GM21717 (cell line): Measurements from ENCODE around the gene DDX17.

Experiments used
- ATAC-seq: cut with Tn5 transposase; IDR thresholded peaks from one replicate; pipeline ENCODE4 v1.9.1; 2021; ENCODE audit warnings: mild to moderate bottlenecking, moderate library complexity; ENCODE audit not compliant: unreplicated experiment

DDX17 gene

DNA sequence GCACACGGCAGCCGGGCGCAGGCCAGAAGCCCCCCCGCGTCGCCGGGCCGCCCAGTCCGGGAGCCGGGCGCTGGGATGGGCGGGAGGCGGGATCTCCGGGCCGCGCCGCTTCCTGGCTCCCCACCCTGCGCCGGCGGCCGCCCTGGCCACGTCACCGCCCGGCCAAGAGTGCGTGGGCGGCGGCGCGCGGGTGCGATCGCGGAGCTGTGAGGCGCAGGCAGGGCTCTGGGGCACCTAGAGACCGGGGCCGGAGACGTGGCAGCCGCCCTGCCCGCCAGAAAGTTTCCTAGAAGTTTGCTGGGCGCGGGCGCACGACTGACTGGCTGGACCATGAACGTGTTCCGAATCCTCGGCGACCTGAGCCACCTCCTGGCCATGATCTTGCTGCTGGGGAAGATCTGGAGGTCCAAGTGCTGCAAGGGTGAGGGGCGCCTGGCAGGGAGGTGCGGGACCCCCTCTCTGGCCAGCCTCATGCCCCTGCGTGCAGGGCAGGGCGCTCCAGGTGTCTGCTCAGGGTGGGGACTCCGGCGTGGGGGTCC, 38.1 kb downstream of the DDX17 start, which contains the start of gene KDELR3:
Gene KDELR3 (plus strand): TSS at position 193 of the 539 bp plus-strand sequence. CDS start 138 bp downstream, at position 331.
- no peak for ATAC-seq

DNA sequence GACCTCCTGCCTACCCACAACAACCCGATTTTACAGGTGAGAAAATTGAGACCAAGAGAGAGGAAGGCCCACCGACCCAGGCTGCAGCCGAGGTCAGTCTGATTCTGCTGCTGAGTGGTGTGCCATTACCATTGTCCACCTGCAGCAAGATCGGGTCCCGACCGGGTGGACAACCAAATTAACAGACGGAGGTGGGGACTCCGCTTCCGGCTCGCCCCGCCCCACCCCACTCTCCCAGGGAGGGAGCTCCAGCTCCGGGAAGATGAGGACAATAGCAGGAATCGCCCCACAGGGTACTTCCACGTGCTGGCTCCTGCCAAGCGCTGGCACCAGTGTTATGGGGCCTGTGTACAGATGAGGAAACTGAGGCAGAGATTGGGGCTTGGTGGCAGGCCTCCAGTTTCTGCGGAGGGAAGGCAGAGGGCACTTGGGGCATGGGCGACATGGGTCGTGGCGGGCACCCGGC, 38.6 kb downstream of the DDX17 start:
- no peak for ATAC-seq

DNA sequence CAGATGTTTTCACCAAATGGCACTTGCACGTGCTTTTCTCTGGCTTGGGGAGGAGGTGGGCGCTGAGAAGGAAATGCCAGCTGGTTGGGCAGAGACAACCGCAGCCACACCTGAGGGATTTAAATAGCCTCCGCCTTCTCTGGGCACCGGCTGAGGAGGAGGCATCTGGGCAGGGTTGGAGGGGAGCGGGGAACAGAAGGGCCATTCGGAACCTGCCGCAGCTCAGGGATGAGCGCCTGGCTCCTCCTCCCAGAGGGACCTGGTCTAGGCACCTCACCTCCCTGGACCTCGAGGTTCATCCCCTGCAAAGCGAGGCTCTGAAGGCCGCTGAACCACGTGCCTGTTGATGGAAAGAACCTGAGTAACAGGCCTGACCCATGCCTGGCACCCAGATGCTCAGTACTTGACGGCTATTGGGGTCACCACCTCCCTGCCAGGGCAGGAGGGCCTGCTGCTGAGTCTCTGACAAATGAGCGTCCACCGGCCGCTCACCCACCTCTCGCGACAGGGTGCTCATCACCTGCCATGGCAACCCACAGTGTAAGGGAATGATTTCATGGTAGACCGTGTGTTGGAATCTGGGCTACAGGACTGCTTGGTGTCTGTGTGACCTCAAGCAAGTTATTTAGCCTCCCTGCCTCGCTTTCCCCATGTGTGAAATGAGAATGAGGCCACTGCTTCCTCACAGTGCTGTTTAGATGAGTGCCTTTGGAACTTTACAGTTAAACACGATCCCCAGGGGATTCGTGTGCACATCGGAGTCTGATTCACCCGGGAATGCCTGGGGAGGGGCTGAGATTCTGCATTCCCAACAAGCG, 40.2 kb downstream of the DDX17 start:
- no peak for ATAC-seq

DNA sequence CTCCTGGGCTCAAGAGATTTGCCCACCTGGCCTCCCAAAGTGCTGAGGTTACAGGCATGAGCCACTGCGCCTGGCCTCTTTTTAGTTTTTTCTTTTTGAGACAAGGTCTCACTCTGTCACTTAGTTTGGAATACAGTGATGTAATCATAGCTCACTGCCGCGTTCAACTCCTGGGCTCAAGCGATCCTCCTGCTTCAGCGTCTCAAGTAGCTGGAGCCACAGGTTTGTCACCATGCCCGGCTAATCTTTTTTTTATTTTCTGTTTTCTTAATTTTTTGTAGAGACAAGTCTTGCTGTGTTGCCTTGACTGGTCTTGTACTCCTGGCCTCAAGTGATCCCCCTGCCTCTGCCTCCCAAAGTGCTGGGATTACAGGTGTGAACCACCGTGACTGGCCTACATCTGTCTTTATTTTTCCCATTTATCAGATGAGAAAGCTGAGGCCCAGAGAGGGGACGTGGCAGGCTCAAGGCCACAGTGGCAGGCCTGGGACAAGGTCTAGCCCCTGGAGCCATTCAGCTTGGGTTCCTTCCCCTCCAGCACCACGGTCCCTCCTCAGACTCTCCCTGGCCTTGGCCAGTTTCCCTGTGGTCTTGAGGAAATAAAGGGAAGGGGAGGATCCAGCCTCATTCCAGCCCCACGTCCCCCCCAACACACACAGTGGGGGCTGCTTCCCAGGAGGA, 41.0 kb downstream of the DDX17 start:
- ATAC-seq: no peak

DNA sequence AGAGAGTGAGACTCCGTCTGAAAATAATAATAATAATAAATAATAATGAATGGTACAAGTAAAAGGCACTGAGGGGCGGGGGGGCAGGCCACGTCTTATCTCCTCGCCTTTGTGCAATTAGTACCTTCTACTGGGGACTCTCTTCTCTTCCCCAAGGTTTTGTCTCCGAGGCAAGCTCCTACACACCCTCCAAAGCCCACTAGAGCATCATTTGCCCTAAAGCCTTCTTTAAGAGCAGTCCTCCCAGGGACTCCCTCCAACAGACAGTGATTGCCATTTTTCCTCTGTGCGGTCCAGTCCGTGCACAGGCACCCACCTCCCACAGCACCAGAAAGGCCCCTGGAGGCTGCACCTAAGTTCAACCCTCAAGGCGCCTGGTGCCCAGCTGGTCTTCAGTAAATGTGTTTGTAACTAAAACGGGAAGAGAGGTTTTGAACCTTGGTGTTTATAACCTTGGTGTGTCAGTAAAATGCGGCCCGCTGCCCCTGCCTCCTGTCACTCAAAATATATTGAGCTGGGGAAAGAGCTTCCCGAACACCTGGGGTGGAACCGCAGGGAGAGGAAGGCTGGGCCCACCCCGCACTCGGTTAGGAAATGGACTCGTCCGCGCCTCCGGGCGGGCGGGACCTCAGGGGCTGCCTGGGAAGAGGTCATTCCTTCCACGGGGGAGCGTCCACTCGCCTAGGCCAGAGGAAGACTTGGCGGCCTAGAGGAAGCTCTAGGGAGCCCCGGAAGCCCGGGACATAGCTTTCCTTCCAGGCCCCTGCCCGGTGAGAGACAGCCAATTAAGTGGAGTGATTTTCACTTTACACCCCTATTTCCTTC, 42.9 kb downstream of the DDX17 start:
- no peak for ATAC-seq

DNA sequence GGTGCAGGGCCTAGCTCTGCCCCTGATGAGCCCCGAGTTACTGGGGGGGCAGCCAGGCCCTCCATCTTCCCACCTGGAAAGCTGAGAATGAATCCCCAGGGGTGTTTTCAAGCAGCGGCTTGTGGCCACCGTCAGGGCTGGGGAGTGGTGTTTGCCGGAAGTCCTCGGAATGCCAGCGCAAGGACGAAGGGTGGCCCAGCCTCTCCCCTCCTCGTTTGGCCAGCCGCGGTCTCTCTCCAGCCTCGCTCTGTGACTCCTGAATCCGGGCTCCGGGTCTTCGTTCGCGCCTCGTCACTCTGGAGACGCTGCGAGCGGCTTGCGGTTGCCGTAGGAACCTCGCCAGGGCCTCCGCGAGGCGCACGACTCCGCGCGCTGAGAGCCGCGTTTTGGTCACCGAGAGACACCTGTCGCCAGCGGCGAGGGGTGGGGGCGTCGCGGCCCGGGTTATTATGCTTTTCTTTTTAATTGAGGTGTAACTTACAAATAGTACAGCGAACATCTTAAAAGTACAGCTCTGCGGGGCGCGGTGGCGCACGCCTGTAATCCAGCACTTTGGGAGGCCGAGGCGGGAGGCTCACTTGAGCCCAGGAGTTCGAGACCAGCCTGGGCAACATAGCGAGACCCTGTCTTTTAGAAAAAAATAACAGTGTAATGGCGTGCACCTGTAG, 44.6 kb downstream of the DDX17 start:
- ATAC-seq: no peak

DNA sequence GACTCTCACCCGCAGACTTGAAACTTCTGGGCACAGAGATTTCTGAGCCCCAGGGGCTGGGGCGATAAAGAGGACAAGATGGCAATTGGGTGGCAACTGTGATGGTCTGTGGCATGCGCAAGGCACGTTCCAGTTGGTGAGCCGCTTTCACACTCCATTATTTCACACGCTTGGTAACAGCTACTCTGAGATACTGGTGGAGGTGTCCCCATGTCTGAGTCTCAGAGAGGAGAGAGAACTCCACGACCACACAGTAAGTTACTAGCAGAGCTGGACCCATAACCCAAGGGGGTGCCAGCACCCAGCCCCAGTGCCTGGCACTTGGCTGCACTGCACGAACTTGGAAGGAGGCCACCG, 45.1 kb downstream of the DDX17 start:
- no peak for ATAC-seq

DNA sequence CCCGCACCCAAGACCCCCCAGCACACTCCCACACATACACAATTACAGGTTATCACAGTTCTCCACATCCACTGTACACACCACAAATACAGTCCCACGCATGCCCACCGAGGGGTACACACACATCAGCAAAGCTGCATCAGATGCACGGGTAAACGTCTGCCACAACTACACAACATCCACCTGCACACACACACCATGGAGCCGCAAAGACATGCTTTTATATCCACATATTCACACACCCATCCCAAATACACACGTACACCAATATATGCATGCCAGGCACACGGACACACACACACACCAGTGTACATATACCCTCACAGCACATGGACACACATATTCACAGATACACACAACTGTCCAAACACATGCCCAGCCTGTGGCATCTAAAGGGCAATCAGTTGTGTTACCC, 45.7 kb downstream of the DDX17 start:
- ATAC-seq: no peak

DNA sequence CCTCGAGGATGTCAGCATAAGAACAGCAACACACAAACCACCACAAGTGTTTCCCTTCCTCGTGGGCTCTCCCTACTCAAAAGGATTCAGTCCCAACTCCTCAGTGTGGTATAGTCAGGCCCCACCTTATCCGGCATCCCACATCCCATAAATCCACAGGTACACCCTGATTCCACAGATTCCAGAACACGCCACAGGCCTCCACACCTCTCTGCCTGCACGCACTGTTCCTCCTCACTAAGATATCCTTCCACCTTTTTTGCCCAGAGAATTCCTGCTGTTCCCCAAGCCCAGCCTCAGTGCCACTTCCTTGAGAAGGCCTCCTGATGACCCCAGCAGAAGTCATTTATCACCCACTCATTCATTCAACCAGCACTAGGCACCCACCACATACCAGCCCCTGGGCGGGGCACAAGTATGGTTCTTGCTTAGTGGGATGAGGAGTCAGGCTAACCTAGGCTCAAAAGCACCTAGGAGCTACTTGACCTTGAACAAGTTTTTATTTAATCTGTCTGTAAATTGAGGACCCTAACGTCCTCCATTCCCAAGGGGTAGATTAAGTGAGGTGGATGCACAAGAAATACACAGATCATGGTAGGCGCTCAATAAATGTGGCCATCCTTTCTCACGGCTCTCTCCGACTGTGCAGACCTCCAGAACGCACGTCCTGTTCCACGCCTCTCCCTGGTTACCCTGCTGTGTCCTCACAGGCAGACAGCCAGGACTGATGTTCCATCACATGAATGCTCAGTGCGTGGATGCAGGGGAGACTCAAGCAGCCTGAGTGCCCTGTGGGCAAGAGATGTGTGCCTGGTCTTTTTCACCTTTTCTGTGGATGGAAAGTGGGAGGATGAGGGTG, 49.0 kb downstream of the DDX17 start:
- ATAC-seq: no peak

DNA sequence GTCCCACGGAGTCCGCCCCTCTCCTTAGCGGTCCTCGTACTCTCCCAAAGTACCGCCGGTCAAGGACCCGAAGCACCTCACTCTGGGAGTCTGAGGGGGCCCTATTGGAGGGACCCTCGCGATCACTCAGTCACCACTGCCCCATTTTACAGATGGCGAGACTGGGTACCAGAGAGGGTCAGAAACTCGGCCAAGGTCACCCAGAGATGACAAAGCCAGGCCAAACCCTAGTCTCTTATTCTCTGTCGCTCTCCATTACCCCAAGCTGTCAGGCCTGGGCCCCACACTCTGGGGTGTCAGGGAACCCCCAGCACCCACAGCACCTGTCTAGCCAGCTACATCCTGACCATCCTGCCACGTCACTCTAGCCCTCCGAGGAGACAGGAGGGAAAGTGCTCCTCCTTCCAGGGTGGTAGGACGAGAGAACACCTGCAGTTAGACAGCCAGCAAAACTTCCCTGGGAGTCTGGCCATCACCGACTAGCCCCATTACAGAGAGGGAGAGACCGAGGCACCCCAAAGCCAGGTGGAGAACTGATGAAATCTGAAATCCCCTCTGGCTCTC, 49.8 kb downstream of the DDX17 start:
- ATAC-seq: no peak

DNA sequence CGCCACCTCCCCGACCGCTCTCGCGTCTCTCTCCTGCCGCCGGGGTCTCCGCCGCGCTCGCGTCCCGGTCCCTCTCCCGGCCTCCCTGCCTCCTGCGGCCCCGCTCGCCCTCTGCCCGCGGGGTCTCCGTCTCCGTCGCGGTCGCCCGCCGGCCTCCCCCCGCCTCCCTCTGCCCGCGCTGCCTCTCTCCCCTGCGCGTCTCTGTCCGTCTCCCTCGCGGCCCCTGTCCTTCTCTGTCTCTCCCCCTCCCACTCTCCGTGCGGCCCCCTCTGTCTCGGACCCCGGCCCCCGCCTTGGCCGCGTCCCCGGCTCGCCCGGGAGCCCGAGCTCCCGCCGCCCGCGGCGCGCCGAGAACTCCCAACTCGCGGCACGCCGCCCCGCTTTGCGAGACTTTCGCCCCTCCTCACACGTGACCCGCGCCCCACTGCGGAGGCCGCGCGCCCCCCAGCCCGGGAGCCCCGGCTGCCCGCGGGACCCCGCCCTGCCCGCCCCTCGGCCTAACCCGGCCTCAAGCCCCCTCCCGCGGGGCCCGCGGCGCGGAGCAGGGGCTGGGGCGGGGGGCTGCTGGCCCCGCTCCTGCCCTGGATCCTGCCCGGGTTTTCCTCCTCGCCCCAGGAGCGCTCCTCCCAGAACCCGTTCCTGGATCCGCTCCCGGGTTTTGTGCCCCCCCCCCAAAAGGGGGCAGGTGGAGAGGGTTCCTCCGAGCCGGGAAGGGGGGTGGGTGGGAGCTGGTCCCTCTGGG, 50.4 kb downstream of the DDX17 start:
- no peak for ATAC-seq

DNA sequence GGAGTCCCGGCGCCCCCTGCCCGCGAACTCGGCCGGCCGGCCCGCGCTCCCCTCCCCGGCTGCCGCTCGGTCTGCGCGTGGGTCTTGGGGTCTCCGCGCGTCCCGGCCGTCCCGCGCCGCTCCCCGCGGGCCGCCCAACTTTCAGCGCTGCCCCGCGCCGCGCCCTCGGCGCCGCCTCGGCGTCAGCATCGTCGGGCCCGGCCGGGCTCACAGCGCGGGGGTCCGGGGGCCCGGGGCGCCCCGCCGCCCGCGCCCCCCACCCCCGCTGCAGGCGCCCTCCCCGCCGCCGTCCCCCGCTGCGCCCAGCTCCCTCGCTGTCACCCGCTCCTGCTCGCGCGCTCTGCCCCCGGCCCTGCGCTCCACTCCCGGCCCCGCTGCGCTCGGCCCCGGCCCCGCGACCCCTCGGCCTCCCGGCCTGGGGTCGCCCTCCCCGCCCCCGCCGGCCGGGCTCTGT, 51.0 kb downstream of the DDX17 start, which contains the start of gene KCNJ4:
Gene KCNJ4 (minus strand): TSS at position 124 of the 454 bp plus-strand sequence. CDS start 27,067 bp downstream, outside the sequence.
- ATAC-seq: no peak

DNA sequence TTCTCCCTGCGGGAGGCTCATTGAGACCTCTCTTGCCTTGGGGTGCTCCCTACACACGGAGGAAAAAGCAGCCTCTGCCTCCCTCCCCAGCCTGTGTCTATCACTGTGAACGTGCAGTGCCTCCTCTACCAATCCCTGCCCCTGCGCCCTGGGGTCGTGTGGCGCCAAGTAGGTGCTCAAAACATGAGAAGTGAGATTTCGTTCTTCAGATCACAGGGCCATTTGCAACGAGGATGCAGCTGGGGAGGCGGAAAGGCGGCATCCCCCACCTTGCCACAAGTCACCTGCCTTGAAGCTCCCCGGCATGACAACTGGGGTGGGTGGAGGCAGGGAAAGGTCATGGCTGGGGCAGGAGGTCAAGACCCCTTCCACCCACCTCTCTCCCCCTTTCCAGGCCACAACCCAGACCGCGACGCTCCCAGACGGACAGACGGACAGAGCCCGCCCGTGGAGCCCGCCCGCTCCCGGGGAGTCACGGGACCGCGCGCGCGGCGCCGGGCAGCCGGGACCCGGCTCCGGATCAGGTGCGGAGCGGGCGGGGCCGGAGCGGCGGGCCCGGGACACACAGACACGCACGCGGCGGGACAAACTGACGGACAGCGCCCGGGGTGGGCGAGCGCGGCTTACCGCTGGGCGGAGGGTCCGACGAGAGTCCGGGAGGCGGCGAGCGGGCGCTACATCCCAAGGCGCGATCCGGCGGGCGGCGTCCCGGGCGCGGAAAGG, 51.6 kb downstream of the DDX17 start:
- no peak for ATAC-seq

DNA sequence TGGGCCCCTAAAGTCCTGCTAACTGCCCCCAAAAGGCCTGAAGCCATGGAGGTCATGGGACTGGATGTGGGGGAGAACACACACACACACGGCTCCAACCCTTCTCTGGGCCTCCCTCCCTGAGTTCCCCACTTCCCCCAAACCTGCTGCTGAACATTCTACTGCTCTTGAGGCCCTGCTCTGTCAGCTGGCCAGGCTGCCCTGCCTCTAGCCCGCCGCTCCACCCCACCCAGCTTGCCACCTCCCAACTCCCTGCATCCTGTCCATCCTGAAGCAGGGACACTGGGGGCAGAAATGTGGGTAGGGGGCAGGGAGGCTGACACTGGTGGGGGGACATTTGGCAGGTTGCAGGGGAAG, 52.1 kb downstream of the DDX17 start:
- no peak for ATAC-seq

DNA sequence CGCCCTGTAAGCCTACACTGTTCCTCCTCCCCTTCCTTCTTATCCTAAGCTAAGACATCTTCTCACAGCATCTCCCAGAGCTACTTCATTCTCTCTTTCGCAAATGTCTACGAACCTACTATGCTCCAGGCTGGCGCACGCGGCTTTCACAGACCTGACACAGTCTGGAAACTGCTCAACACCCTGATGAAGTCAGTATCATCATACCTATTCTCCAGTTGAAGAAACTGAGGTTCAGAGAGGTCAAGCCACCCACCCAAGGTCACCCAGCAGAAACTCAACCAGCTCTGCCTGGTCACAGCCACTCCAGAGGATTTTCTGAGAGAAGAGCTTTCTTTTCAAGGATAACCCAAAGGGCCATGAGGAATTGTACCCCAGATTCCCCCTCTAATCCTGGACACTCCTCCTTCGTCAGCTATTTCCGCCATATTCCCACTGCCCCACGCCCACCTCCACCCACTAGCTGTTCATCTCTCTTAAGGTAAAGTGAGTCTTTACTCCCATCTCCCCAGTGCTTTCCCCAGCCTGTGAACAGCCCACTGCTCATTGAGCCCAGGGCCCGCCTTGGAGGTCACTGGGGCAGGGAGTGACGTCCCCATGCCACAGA, 52.9 kb downstream of the DDX17 start:
- ATAC-seq: no peak

DNA sequence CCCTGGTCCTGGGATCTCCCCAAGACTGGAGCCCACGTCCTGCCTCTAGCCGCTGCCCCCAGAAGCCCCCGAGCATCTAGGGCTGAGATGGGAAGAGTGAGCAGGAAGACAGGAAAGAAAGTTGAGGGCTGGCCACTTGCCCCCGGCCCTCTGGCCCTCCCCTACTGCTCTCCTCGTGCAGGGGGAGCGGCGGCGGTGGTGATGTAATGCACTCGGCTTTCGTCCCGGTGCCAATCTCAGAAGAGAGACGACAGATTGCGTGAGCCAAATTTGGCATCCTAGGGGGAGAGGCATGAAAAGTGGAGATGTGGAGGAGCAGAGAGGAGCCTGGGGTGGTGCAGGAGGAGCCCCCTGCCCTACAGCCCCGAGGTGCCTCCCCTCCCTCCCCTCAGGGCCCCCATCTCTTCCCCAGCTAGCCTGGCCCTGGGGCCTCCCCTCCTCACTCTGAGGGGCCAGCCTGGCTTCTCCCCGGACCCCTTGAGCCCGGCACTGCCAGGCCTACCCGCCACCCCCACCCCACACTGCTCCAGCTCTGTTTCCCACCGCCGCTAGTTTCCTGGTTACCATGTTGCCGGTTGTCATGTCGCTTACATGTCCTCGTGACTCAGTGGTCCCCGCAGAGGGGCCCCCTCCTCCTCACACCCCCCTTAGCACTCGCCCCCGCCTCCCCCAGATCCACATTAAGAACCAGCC, 53.6 kb downstream of the DDX17 start:
- no peak for ATAC-seq

DNA sequence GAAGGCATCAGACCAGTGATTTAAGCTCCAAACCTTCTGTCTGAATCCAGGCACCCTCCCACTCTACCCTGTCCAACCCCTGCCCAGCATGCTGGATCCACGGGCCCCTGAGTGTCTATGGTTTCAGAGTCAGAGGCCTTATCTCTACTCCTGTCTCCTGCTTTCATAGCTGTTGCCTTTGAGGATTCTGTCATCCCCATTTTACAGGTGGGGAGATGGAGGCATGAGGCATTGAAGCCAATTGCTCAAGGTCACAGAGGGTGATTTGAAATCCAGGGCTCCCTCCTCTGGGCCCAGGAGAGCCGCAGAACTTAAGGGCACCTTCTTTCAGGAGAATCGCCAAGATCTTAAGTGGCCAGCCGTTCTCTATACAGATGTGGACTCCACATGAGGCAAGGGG, 54.2 kb downstream of the DDX17 start:
- ATAC-seq: no peak
